ENCODE data around the gene LUZP4. TPM values are rescaled to one million over a fixed set of nuclear protein-coding genes. Genes with fewer than 3 reads are reported as not detected.
"Not testable (repeated sequence)": the region's sequence is repeated elsewhere in the genome, so short reads cannot be mapped to it uniquely, and the experiment has no call there.

Gene LUZP4
- total RNA-seq, 1 donor from 2014 or later: not detected

- intact Hi-C loops (cut with DNase I): loop anchor here (10.0 kb wide), 1 partner anchor 314 kb away; no protein-coding TSS in a partner anchor
- ATAC-seq: peak; percentile 82
- DNase-seq (ENCODE audit: low spot score): no peak
These were observed 41.1 kb downstream of the LUZP4 start for GRCh38 chrX:115330498-115331168.

- intact Hi-C loops (cut with DNase I): loop anchor here (10.0 kb wide), 1 partner anchor 312 kb away; no protein-coding TSS in a partner anchor
- no peak for DNase-seq (ENCODE audit: low spot score)
- ATAC-seq: no peak
These were observed 43.3 kb downstream of the LUZP4 start for GRCh38 chrX:115332832-115333231.

- DNase-seq (ENCODE audit: low spot score): no peak
- intact Hi-C loops (cut with DNase I): loop anchor here (10.0 kb wide), 1 partner anchor 311 kb away; no protein-coding TSS in a partner anchor
- ATAC-seq: no peak
These were observed 43.9 kb downstream of the LUZP4 start for GRCh38 chrX:115333446-115333845.

DNA sequence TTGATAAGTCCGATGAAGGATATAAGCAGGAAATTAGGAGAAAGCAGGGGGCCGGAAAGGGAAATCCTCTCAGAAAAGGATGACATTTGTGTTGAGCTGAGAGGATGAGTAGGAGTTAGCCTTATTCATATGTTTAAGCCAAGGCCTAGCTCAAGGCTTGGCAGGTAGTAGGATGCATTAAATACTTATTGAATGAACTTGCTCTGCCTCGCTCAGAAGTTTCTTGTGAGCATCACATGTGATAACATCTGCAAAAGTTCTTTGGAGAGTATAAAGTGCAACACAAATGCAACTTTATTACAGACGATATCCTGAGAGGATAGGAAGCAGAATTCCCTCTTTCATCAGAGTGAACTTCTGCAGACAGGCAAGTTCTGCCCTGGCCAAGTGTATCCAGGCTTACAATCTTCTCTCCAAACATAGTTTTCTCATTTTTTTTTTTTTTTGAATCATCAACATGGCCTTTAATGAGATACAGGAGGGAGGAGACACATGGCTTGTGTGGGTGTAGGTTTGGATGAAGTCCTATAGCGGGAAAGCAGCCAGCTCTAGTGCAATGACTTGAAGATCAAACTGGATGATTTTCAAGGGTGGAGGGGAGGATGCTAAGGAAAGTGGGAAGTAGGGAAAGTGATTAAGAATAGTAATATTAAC lies 48.1 kb downstream of the LUZP4 start:
- intact Hi-C loops (cut with DNase I): loop anchor here (10.0 kb wide), 1 partner anchor 307 kb away; no protein-coding TSS in a partner anchor
- ATAC-seq (peak; percentile 51), DNase-seq (ENCODE audit: low spot score) (no peak)

- intact Hi-C loops (cut with DNase I): loop anchor here (10.0 kb wide), 1 partner anchor 305 kb away; no protein-coding TSS in a partner anchor
- DNase-seq (ENCODE audit: low spot score) (no peak), ATAC-seq (peak; percentile 57)
These were observed 50.0 kb downstream of the LUZP4 start for GRCh38 chrX:115339441-115340025.

DNA sequence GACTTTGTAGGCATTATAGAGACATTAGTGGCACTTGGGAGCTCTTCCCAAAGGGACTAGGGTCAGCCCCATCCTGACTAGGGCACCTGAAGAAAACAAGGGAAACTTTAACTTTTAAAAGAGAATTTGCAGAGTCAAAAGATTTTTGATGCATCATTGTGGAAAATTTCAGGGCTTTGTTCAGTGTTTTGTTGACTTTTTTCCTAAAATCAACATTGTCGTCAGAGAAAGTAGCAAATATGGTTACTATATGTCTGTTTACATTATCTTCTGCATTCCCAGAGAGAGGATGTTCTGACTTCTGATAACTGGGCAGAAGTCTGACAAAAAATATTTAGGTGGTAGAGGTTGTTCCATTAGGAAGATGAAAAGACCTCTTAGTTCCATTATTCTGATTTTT lies 51.9 kb downstream of the LUZP4 start:
- ATAC-seq (no peak), DNase-seq (ENCODE audit: low spot score) (no peak)
- intact Hi-C loops (cut with DNase I): no loop called here

GRCh38 chrX:115344885-115345614 lies 55.5 kb downstream of the LUZP4 start:
- intact Hi-C loops (cut with DNase I): no loop called here
- ATAC-seq (peak; percentile 98), DNase-seq (ENCODE audit: low spot score) (peak; percentile 92)

DNA sequence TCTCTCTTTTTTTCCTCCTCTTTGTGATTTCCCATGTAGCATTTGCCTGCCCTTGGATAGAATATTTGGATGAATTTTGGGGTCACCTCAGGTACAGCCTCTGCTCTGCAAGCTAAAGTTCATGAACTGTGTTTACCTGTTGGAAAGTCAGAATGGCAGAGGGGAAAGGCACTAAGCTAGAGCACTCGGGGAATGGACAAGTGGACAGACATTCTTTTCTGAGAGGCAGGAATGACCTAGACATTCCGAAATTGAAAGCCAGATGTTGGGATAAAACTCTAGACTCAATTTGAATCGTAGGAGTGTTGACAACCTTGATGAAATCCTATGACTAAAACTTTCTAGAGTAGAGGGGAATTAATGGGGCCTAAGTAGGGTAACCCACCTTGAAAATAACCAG lies 56.1 kb downstream of the LUZP4 start:
- intact Hi-C loops (cut with DNase I): no loop called here
- ATAC-seq: peak; percentile 3
- no peak for DNase-seq (ENCODE audit: low spot score)

DNA sequence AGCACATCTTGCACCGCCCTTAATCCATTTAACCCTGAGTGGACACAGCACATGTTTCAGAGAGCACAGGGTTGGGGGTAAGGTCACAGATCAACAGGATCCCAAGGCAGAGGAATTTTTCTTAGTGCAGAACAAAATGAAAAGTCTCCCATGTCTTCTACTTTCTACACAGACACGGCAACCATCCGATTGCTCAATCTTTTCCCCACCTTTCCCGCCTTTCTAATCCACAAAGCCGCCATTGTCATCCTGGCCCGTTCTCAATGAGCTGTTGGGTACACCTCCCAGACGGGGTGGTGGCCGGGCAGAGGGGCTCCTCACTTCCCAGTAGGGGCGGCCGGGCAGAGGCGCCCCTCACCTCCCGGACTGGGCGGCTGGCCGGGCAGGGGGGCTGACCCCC lies 57.2 kb downstream of the LUZP4 start:
- ATAC-seq; intact Hi-C loops (cut with DNase I): not testable (repeated sequence)

DNA sequence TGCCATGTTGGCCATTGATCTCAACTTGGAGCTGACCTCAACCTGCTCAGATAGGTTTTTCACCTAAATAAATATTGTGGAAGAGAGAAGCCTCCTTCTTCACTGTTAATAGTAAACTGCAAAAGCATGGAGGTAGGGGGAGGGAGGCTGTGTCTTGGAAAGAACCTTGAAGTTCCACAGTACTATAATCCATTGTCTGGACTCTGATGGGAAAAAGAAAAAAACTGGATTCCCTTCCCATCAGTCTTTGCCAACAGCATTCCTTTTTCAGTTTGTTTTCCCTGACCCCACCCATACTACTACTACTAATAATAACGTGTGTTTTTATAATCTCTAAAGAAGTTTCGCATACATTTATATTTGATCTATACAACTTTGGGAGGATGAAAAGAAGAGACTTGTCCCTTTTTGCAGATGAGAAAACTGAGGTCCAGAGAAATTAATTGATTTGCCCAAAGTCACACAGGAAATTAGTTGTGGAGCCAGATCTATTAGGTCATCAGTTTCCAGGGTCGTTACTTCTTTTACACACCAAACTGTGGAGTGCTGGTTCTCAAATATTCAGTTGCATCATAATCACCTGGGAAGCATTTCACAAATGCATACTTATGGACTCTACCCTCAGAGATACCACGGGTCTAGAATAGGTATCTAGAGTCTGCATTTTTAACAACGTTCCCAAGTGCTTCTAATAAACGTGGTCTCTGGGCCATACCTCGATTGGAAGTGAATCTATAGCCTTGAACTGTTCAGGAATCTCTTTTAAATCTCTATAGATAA lies 59.1 kb downstream of the LUZP4 start:
- intact Hi-C loops (cut with DNase I): no loop called here
- ATAC-seq (no peak), DNase-seq (ENCODE audit: low spot score) (no peak)

More for the DNA sequence above, 57.2 kb downstream of the LUZP4 start:
- not testable (repeated sequence) for DNase-seq (ENCODE audit: low spot score)

GRCh38 chrX:115350711-115351381 lies 61.3 kb downstream of the LUZP4 start:
- intact Hi-C loops (cut with DNase I): no loop called here
- no peak for DNase-seq (ENCODE audit: low spot score)

DNA sequence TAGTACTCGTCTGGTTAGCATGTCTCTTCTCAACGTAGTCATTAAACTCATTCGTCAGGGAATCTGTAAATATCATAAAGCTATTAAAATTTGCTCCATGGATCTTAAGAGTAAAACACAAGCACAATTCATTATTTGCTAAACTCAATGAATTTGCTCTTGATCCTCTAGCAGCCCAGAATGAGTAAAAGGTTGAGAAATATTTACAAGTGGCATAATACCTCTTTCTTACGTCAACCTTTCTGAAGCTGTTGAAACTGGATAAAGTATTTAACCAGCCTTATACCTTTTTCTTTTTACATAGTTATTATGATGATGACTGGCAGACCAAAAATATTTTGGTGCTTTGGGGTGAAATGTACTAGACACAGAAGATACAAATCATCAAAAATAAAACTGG lies 66.9 kb downstream of the LUZP4 start:
- intact Hi-C loops (cut with DNase I): no loop called here
- DNase-seq (ENCODE audit: low spot score) (no peak), ATAC-seq (no peak)

More at GRCh38 chrX:115350711-115351381, 61.3 kb downstream of the LUZP4 start:
- no peak for ATAC-seq

Other genes with a start within 250 kb of the LUZP4 start
- not detected for gene RBMXL3, start 100.3 kb upstream of the LUZP4 start, total RNA-seq
- 5.9 TPM for gene LRCH2, start 55.6 kb upstream of the LUZP4 start, total RNA-seq